ENCODE data around the gene ANGPTL2.
"Not testable (repeated sequence)": the region's sequence is repeated elsewhere in the genome, so short reads cannot be mapped to it uniquely, and the experiment has no call there.

Gene ANGPTL2

GRCh38 chr9:127122176-127123063 lies at the start of gene ANGPTL2:
Gene ANGPTL2, minus strand, starts transcription at chr9:127122635. Its CDS starts 13,904 bp downstream, at chr9:127108731.
- DNase-seq (ENCODE audit: low read depth) = no peak

DNA sequence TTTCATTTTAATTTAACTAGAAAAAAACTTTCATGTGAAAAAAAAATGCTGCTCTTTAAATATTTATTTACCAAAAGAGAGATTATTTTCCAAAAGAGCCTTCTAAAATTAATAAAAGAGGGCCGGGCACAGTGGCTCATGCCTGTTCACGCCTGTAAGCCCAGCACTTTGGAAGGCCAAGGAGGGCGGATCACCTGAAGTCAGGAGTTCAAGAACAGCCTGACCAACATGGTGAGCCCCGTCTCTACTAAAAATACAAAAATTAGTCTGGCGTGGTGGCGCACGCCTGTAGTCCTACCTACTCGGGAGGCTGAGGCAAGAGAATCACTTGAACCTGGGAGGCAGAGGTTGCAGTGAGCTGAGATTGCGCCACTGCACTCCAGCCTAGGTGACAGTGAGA lies 48.9 kb upstream of the ANGPTL2 start:
- DNase-seq (ENCODE audit: low read depth) = not testable (repeated sequence)

GRCh38 chr9:127170652-127171051 lies 48.2 kb upstream of the ANGPTL2 start:
- DNase-seq (ENCODE audit: low read depth) = no peak

DNA sequence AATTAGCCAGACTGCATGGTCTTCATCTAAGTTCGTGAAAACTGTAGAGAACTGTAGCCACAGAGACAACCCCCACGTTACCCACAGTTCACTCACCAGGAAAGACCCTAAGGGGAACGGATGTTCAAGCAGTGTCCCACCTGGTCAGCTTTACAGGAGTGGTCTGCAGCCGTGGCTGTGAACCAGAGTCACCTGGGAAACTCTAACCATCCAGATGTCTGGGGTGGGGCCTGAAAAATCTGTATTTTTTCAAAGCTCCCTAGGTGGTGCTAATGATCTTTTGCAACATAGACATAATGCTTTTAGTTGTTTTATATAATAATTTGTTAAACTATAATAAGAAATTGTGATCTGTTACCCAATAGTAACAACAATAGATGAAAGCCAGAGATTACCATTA lies 47.7 kb upstream of the ANGPTL2 start:
- DNase-seq (ENCODE audit: low read depth) = no peak

DNA sequence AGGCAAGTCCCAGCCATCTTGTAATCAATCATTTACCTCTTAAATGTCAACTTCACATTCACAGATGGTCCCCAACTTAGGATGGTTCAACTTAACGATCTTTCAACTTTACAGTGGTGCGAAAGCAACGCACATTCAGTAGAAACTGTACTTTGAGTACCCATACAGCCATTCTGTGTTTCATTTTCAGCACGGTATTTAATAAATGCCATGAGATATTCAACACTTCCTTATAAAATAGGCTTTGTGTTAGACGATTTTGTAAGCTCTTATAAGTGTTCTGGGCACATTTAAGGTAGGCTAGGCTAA lies 47.1 kb upstream of the ANGPTL2 start:
- DNase-seq (ENCODE audit: low read depth) = no peak

DNA sequence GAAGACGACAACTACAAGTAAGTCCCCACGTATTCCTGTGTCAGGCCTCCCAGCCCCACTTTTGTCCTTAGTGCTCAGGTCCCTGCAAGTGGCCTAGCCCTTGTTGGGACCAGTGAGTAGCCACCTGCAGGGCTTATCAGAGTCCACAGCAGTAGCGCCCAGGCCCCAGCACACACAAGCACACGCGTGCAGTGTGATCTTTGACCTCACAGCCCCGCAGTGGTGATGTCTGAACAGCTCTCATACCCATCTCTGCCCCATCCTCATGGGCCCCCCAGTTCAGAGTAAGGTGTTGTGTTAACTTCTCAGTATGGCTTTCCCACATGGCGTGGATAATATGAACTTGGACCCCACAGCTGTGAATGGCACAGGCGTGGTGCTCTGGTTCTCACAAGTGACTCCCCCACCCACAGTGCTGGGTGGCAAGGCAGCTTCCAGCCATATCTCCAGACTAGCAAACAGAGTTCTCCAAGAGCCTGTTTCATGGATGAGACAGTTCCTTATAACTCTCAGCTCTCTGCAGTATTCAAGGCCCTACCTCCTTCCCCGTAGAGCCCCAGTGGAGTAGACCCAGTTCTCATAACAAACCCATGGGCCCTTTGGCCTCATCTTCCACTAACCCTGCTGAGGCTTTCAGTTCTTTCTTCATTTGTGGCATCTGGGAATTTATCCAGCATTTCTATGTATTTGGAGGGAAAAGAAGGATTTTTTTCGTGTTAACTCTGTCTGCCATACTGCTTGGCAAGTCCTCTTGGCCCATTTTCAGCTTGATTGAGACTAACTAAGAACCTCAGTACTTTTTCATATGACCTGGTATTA lies 46.5 kb upstream of the ANGPTL2 start:
- DNase-seq (ENCODE audit: low read depth) = no peak

- no peak for DNase-seq (ENCODE audit: low read depth)
Measured at GRCh38 chr9:127167560-127168326, 45.3 kb upstream of the ANGPTL2 start.

GRCh38 chr9:127166651-127167524 lies 44.5 kb upstream of the ANGPTL2 start:
- DNase-seq (ENCODE audit: low read depth) = no peak

GRCh38 chr9:127166111-127166510 lies 43.7 kb upstream of the ANGPTL2 start:
- no peak for DNase-seq (ENCODE audit: low read depth)

GRCh38 chr9:127165116-127165515 lies 42.7 kb upstream of the ANGPTL2 start:
- DNase-seq (ENCODE audit: low read depth) = no peak

DNA sequence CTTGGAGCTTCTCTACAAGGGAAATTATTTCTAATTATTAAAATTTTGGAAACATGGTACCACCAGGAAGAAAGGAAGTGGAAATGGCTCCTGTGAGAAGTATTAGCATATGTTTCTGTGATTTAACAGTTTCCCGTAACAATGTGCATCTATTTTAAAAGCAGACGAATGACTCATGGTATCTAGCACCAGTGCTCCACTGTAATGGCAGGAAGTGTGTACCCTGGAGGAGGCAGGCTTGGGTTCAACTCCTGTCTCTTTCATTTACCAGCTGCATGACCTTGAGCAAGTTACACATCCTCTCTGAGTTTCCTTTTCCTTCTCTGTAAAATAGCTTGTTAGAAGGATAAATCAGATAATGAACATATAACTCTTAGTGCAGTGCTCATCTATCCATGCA lies 41.0 kb upstream of the ANGPTL2 start:
- DNase-seq (ENCODE audit: low read depth) = no peak

DNA sequence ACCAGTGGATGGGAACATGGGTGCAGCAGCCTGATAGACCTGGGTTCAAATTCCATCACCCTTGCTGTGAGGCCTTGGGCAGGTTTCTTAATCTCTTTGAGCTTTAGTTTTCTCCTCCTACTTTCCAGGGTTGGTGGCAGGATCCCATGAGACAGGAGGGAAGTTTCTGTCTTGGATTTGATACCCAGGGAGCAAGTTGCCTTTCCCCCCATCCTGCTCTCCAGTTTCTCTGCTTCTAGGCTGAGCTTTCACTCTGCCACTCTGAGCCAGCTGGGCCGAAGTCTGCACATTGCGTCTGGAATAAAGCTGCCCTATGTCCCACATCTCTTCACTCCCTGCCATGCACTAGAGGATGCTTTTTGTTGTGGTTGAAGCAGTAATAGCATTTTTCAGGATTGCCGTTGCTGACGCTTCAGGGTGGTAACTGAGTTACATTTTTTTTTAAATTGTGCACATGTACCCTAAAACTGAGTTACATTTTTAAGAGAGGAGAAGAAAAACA lies 40.5 kb upstream of the ANGPTL2 start:
- DNase-seq (ENCODE audit: low read depth) = no peak

GRCh38 chr9:127162046-127162863 lies 39.8 kb upstream of the ANGPTL2 start:
- DNase-seq (ENCODE audit: low read depth) = no peak

DNA sequence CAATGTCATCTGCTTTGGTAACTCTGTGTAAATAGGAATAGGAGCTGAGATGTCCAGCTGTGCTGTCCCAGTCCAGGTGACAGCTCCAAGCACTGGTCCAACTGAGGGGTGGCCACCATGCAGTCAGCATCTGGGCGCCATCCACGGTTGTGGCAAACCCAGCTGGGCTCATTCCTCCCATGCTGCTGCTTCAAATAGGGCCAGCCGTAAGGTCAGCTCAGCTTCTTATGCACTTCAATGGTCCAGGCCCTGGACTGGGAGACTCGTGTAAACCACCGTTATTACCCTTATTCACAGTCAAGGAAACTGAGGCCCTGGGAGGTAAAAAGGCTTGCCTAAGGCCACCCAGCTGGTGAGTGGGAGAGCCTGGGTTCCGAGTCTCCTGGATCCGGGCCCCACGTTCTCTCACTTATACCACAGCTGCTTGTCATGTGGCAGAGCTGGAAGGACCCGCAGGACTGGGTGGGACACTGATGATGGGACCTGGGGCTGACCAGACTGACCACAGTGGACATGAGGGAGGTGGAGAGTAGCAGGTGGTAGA lies 38.7 kb upstream of the ANGPTL2 start:
- no peak for DNase-seq (ENCODE audit: low read depth)

DNA sequence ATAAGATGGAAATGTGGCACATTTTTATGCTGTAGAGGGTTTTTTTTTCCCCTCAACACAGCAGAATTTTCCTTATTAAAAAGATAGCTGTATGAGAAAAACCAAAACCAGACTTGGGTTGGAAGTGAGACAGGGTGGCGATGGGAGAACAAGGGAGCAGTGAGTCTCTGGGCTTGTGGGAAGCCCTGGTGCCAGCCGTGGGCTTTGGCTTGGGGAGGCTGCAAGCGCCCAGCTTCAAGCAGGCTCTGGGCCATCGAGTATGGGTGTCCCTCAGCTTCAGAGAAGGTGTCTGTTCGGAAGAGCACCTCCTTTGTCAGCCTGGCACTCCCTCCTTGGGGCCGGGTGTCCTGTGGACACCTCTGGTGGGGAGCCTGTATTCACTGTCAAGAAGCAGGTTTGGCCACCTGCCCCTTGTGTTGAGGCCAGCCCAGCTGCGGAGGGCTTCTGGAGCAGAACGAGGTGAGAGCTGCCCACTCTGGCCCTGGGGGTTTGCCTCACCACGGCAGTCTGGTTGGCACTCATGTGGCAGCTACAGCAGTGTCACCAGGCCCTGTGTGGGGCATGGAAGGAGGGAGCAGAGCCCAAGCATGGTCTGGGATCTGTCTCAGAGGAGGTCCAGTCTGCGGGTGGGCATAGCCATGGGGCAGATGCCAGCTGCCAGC lies 37.6 kb upstream of the ANGPTL2 start:
- no peak for DNase-seq (ENCODE audit: low read depth)

DNA sequence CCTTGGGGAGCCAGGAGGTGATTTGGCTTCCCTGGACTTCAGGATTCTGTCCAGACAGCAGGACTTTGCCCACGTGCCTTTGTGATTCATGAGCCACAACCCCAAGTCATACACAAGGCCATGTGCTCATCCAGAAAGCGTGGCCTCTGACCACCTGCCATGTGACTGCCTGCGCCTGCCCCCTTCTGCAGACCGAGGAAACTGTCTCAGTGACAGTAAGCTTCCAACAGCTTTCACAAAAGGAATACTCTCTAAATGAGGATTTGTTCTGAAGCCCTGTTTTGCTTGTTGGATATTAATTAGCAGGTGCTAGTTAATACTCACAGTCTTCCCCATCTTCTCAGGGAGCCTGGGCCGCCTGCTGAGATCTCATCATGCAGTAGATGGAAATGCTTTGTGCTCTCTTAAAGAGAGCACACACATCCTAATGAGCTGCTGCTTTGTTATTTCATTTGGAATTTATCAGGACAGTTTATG lies 36.9 kb upstream of the ANGPTL2 start:
- no peak for DNase-seq (ENCODE audit: low read depth)

GRCh38 chr9:127158786-127159324 lies 36.4 kb upstream of the ANGPTL2 start:
- DNase-seq (ENCODE audit: low read depth) = no peak

GRCh38 chr9:127155314-127155960 lies 33.0 kb upstream of the ANGPTL2 start:
- no peak for DNase-seq (ENCODE audit: low read depth)
